MCF 10A (cell line): ENCODE results near the gene TAS1R1. TPM values are rescaled to one million over a fixed set of nuclear protein-coding genes. Genes with fewer than 3 reads are reported as not detected.

Source experiments
- Bru-seq: library from RNA; stranded (reverse); fragments of 400-500 nt; gene quantifications from one replicate; lab custom pipeline; 2021; lab: Mats Ljungman, UMichigan
- BruChase-seq, 2 experiments: library from RNA; stranded (reverse); fragments of 400-500 nt; gene quantifications; one replicate each; lab custom pipeline; 2021; lab: Mats Ljungman, UMichigan
- BruUV-seq: library from RNA; stranded (reverse); fragments of 400-500 nt; replicated peaks from 2 replicates; lab custom pipeline; 2021; lab: Mats Ljungman, UMichigan
- CTCF ChIA-PET: fragments of 300-600 bp; sonication (Branson Sonifier 250); formaldehyde crosslinking; extraction: SDS; loops from one replicate; lab custom pipeline; 2021; ENCODE audit warnings: antibody characterized with exemption, inconsistent platforms; lab: Yijun Ruan, JAX
- POLR2A ChIA-PET: fragments of 300-600, 350-650 bp; sonication (Branson Sonifier 250); formaldehyde crosslinking; extraction: SDS; loops from one replicate; lab custom pipeline; 2020; ENCODE audit warnings: antibody characterized with exemption, inconsistent platforms; lab: Yijun Ruan, JAX
- DNase-seq: peaks from one replicate; pipeline ENCODE4 v3.0.0-alpha.2; 2018; ENCODE audit not compliant: unreplicated experiment
- H3K27ac Mint-ChIP-seq: one replicate; pipeline ENCODE4 v1.8.0; 2022; ENCODE audit warnings: mild to moderate bottlenecking, low read depth, mixed read lengths; ENCODE audit not compliant: unreplicated experiment
- H3K27me3 Mint-ChIP-seq: one replicate; pipeline ENCODE4 v1.8.0; 2022; ENCODE audit warnings: mixed read lengths; ENCODE audit not compliant: insufficient read depth, unreplicated experiment
- H3K36me3 Mint-ChIP-seq: one replicate; pipeline ENCODE4 v1.8.0; 2022; ENCODE audit warnings: mild to moderate bottlenecking, moderate library complexity, mixed read lengths; ENCODE audit not compliant: insufficient read depth, unreplicated experiment
- H3K4me1 Mint-ChIP-seq: one replicate; pipeline ENCODE4 v1.8.0; 2022; ENCODE audit warnings: mixed read lengths; ENCODE audit not compliant: insufficient read depth, unreplicated experiment
- H3K4me3 Mint-ChIP-seq: one replicate; pipeline ENCODE4 v1.8.0; 2022; ENCODE audit warnings: mild to moderate bottlenecking, moderate library complexity, mixed read lengths; ENCODE audit not compliant: unreplicated experiment
- H3K9me3 Mint-ChIP-seq: one replicate; pipeline ENCODE4 v1.8.0; 2022; ENCODE audit warnings: mixed read lengths; ENCODE audit not compliant: unreplicated experiment
- intact Hi-C: fragments of 100-400 bp; cut with micrococcal nuclease; formaldehyde crosslinking; loops from 2 replicates; pipeline ENCODE4 v1.14.1; 2022
- long read RNA-seq: library from polyadenylated mRNA; stranded (forward); transcript quantifications from one replicate; pipeline ENCODE4 v2.0.0, GENCODE V29; 2022
- total RNA-seq: library from RNA; stranded (reverse); gene quantifications from 2 replicates; pipeline ENCODE4 v1.2.3, GENCODE V29; 2022
- TF ChIP-seq, protein P1 (sequence below): fragments of 200-600 bp; IDR thresholded peaks from one replicate; pipeline ENCODE4 v1.8.0; 2022; ENCODE audit warnings: antibody characterized with exemption, mild to moderate bottlenecking; ENCODE audit not compliant: unreplicated experiment

Gene TAS1R1
- total RNA-seq = not detected in 2 replicates
- not detected for Bru-seq, nascent RNA
- BruChase-seq, experiment 1, labeled RNA remaining after a 6-hour chase = not detected
- not detected for BruChase-seq, experiment 2, labeled RNA remaining after a 2-hour chase
- long read RNA-seq, partial matches to known transcripts = 0 of 1 reads
- long read RNA-seq, other reads (novel, unspliced or antisense) = 1 of 1 reads

DNA sequence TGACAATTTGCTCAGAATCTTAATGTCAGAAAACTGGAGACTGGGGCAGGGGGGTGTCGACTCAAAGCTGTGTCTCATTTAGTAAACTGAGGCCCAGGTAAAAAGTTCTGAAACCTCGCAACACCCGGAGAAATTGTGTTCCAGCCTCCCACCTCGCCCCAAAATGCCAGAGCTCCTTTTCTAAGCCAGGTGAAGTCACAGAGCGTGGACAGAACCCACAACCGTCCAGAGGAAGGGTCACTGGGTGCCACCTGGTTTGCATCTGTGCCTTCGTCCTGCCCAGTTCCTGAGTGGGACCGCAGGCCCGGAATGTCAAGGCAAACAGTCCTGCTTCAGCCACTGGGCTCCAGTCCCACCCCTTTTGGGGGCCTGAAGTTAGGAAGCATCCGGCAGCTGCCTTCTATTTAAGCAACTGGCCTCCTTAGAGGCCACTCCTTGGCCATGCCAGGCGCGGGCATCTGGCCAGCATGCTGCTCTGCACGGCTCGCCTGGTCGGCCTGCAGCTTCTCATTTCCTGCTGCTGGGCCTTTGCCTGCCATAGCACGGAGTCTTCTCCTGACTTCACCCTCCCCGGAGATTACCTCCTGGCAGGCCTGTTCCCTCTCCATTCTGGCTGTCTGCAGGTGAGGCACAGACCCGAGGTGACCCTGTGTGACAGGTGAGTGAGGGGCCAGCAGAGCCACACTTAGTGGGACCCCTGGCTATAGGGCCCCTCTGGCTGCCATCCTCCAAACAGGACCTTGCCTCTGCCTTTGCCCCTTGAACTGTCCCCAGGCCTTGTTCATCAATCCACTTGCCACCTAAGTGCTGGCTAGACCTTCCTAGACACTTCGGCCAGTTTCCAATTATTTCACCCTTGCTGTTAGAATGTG, at the start of gene TAS1R1:
TSS of gene TAS1R1 (plus strand) at position 401 of the 872 bp plus-strand sequence. CDS start at position 468, 67 bp downstream.
- intact Hi-C loops = loop anchor here (1.0 kb wide), 2 partner anchors 45 to 69 kb away; no protein-coding TSS in a partner anchor
- DNase-seq = no peak
- TF ChIP-seq, protein P1, sequence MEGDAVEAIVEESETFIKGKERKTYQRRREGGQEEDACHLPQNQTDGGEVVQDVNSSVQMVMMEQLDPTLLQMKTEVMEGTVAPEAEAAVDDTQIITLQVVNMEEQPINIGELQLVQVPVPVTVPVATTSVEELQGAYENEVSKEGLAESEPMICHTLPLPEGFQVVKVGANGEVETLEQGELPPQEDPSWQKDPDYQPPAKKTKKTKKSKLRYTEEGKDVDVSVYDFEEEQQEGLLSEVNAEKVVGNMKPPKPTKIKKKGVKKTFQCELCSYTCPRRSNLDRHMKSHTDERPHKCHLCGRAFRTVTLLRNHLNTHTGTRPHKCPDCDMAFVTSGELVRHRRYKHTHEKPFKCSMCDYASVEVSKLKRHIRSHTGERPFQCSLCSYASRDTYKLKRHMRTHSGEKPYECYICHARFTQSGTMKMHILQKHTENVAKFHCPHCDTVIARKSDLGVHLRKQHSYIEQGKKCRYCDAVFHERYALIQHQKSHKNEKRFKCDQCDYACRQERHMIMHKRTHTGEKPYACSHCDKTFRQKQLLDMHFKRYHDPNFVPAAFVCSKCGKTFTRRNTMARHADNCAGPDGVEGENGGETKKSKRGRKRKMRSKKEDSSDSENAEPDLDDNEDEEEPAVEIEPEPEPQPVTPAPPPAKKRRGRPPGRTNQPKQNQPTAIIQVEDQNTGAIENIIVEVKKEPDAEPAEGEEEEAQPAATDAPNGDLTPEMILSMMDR = no peak
- H3K27ac Mint-ChIP-seq = peak within 1 kb of the TSS; percentile 16
- H3K4me3 Mint-ChIP-seq = peak within 1 kb of the TSS; percentile 74
- CTCF ChIA-PET = interaction anchor here (0.5 to 3.9 kb wide), 30 partner anchors 8 to 304 kb away, joined by 3 to 37 read pairs (median 5); partner anchors contain the start of gene PLEKHG5
- no peaks in the 10 kb centered on the region for H3K9me3 Mint-ChIP-seq
- H3K27me3 Mint-ChIP-seq = no peaks in the 10 kb centered on the region
- POLR2A ChIA-PET = interaction anchor here (0.6 to 3.9 kb wide), 10 partner anchors 23 to 65 kb away, joined by 3 to 33 read pairs (median 5); partner anchors contain the start of genes PLEKHG5 and ZBTB48
- peaks cover 9% of the 10 kb centered on the region for H3K4me1 Mint-ChIP-seq
- BruUV-seq = no TSS peak
- H3K36me3 Mint-ChIP-seq = peaks cover 22% of the 10 kb centered on the region

DNA sequence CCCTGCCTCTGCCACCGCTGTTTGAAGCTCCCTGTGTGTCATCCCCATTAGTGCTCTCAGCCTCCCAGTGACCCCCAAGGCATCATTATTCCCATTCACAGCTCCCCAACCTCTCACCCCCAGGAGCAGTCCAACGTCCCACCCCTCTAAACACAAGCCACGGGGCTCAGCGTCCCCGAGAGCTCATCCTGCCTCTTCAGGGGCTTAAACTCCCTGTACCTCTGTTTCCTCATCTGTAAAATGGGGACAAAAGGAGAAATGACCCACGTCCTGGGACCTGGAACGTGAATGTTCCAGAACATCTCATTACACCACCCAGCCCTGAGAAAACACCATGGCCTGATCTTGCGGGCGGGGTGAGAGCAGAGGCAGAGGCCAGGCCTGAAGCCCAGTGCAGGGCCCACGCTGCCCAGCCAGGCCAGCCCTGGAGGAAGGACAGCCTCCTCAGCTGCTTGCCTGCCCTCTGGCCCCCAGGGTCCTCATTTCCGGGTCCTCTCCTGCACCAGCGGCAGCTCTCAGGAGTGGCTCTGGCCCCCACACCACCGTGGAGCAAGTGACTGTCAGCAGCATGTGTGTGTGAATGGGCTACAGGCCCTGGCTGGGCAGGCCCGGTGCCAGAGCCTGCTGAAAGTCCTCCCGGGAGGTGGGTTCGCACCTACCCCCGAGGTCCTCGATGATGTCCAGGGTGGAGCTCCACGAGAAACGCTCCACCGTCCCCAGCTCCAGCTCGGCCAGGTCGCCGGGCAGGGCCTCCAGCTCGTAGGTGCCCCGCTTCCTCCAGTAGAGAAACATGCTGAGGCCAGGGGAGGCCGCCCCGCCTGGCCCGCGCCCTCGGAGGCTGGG, 49.5 kb upstream of the TAS1R1 start:
- intact Hi-C loops = no loop called here
- Mint-ChIP-seq H3K36me3 (no peaks in the 10 kb centered on the region), H3K4me1 (peaks cover 6% of the 10 kb centered on the region), H3K9me3 (no peaks in the 10 kb centered on the region), H3K27ac (no peak overlapping the region), H3K4me3 (no peak overlapping the region), H3K27me3 (no peaks in the 10 kb centered on the region)
- no peak for DNase-seq
- TF ChIP-seq, protein P1 = no peak
- BruUV-seq = no TSS peak
- ChIA-PET CTCF (interaction anchor here (0.5 to 1.1 kb wide), 3 partner anchors 9 to 144 kb away, joined by 3 to 4 read pairs (median 3); no protein-coding TSS in a partner anchor), POLR2A (interaction anchor here (0.8 to 1.3 kb wide), 3 partner anchors 14 to 17 kb away, joined by 3 read pairs; no protein-coding TSS in a partner anchor)

DNA sequence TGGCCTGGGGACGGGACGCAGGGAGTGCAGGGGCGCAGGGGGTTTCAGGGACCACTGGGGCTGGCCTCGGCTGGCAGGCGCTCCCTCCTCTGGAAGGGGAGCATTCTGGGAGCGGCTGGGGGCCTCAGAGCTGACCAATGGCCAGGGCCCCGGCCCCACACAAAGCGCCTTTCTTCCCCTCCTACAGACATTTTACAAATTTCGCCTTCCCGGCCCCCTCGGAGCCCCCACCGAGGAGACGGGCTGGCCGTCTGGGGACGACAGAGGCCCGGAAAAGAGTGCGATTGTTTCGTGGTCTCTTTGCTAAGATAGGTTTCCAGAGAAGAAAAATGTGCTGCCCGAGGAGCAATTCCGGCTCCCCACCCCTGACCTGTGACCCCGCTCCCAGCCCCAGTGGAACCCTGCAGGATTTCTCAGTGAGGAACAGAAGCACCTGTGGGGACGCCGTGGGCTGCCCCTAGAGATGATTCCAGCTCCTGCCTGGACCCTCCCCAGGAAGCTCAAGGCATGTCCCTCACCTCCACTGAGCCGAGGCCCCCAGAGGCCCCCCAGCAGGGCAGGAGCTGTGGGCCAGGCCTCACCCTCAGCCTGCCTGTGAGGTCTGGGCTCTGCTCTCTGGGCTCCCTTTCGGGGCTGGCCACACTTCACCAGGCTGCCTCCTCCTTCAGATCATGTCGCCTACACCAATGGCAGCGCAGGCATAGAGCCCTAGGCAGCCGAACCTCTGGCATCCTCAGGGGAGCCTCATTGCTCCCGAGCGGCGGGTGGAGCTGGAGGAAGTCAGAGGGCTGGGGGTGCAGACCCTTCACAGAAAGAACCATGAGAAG, 48.7 kb upstream of the TAS1R1 start:
- Mint-ChIP-seq H3K4me1 (peaks cover 2% of the 10 kb centered on the region), H3K36me3 (no peaks in the 10 kb centered on the region)
- CTCF ChIA-PET = interaction anchor here (0.5 kb wide), 1 partner anchor 259 kb away, joined by 3 read pairs; no protein-coding TSS in a partner anchor

More for the DNA sequence above, 48.7 kb upstream of the TAS1R1 start:
- Mint-ChIP-seq H3K9me3 (no peaks in the 10 kb centered on the region), H3K4me3 (no peak overlapping the region), H3K27me3 (no peaks in the 10 kb centered on the region), H3K27ac (no peak overlapping the region)
- intact Hi-C loops = no loop called here
- TF ChIP-seq, protein P1 = no peak
- POLR2A ChIA-PET = interaction anchor here (1.3 kb wide), 1 partner anchor 15 kb away, joined by 3 read pairs; no protein-coding TSS in a partner anchor
- DNase-seq = no peak
- BruUV-seq = no TSS peak
